VCaP (cell line): ENCODE data around the gene DERL3.

Experiments
- H3K27ac ChIP-seq: fragments of 450-650 bp; 2 replicates; pipeline ENCODE4 v1.5.1; 2017
- TF ChIP-seq, protein P1 (sequence below): fragments of 450-650 bp; conservative IDR thresholded peaks from 2 replicates; pipeline ENCODE4 v1.5.1; 2017; ENCODE audit warnings: mild to moderate bottlenecking, moderate library complexity

Gene DERL3

GRCh38 chr22:23793326-23793725, 45.5 kb downstream of the DERL3 start:
- H3K27ac ChIP-seq, result no peak overlapping the region
- TF ChIP-seq, protein P1, sequence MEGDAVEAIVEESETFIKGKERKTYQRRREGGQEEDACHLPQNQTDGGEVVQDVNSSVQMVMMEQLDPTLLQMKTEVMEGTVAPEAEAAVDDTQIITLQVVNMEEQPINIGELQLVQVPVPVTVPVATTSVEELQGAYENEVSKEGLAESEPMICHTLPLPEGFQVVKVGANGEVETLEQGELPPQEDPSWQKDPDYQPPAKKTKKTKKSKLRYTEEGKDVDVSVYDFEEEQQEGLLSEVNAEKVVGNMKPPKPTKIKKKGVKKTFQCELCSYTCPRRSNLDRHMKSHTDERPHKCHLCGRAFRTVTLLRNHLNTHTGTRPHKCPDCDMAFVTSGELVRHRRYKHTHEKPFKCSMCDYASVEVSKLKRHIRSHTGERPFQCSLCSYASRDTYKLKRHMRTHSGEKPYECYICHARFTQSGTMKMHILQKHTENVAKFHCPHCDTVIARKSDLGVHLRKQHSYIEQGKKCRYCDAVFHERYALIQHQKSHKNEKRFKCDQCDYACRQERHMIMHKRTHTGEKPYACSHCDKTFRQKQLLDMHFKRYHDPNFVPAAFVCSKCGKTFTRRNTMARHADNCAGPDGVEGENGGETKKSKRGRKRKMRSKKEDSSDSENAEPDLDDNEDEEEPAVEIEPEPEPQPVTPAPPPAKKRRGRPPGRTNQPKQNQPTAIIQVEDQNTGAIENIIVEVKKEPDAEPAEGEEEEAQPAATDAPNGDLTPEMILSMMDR, result no peak

DNA sequence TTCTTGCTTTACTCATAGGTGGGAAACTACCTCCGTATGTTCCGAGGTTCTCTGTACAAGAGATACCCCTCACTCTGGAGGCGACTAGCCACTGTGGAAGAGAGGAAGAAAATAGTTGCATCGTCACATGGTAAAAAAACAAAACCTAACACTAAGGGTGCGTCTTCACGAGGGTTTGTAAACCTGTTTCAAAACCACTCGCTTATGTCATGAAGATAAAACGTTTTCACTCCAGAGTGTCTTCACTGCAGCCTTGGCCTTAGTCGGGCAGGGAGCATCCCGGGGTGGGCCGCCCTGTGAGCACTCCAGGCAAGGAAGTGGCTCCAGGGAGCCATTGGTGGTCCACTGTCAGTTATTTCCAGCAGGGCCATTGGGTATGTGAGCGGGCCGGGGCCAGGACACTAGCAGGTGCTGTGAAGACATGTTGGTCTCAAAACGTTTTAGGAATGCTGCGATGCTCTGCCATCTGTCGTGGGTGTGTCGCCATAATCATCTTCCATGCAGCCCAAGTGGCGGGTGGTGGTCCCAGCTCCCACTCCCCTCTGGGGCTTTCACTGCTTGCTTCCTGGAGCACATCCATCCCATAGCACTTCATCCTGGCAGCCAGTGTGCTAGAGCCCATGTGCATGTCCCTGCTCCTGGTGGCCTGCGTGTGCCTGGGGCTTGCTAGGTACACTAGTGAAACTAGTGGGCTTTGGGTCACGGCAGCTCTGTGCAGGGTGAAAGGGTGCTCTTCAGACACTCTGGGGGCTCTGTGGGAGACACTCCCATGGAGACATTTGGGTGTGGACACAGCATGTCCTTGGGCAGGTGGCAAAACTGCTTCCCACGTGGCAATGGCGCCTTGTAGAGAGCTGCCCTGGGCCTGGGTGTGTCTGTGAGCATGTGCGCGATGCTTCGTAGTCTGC, 46.8 kb downstream of the DERL3 start:
- TF ChIP-seq, protein P1, result no peak
- H3K27ac ChIP-seq, result no peak overlapping the region

DNA sequence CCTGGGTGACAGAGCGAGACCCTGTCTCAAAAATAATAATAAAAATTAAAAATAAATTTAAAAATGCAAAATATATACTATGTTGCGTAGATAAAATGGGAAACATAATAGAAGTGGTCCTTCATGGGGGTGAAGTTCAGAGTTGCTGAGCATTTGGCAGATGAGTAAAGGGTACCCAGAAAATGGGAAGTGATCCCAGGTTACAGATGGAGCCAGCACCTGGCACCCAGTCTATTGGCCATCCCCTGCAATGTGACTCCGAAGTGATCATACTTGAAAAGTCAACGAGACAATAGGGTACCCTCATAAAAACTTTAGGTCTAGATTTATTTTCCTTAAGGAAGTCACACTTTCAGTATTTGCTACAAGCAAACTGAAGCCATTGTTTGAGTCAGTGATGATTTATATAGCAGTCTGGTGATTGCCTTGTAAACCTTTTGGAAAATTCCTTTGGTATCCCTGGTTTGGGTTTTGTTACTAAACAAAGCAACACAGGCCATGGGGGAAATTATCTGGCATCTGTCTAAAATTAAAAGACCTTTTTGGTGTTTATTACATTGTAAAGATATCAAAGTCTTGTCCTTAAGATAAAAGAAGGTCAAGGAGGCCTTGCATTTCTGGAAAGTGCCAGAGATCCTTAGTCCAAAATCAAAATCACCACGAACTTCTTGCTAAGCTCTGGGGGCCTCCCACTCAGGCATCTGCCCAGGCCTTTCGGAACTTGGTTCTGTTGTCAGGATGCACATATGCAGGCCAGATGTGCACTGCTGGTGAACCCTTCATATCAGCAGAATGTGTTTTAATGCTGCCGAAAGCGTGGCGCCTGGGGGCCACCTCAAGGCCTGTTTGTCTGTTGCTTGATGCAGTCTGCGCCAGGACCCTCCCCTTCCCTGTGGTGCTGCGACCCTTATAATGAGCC, 47.7 kb downstream of the DERL3 start:
- TF ChIP-seq, protein P1, result no peak
- no peak overlapping the region for H3K27ac ChIP-seq

- TF ChIP-seq, protein P1, result no peak
- H3K27ac ChIP-seq, result no peak overlapping the region
These were observed 49.2 kb downstream of the DERL3 start for GRCh38 chr22:23789638-23790037.

GRCh38 chr22:23789121-23789520, 49.7 kb downstream of the DERL3 start:
- TF ChIP-seq, protein P1, result no peak
- H3K27ac ChIP-seq, result no peak overlapping the region

DNA sequence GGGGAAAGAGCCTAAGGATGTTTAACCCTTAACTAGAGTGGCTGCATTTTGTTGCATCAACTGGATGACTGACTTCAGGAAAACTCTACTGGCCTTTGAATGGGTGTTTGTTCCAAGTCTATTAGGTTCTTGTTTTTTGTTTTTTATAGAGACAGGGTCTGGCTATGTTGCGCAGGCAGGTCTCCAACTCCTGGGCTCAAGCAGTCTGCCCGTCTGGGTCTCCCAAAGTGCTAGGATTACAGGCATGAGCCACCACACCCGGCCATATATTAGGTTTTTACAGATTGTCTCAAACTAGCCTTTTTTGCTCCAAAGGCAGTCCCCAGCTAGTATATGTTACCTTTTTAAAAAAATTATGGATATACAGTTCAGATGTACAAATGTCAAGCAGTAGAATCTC, 50.9 kb downstream of the DERL3 start:
- TF ChIP-seq, protein P1, result no peak
- H3K27ac ChIP-seq, result peak overlapping the region; percentile 99

- peak overlapping the region; percentile 99 for H3K27ac ChIP-seq
- TF ChIP-seq, protein P1, result no peak
These were observed 51.3 kb downstream of the DERL3 start for GRCh38 chr22:23787600-23787896.
